Hepatocyte (in vitro differentiated cells): ENCODE results near the gene HPX.

ENCODE experiments used
- EZH2 ChIP-seq: fragments of 200-600 bp; sonication (generic); IDR thresholded peaks from 2 replicates; pipeline ENCODE4 v1.6.1; 2016; ENCODE audit warnings: antibody characterized with exemption, mild to moderate bottlenecking, borderline replicate concordance
- EZH2phosphoT487 ChIP-seq: fragments of 200-600 bp; sonication (generic); IDR thresholded peaks from one replicate; pipeline ENCODE4 v1.6.1; 2018; ENCODE audit warnings: antibody characterized with exemption, mild to moderate bottlenecking, low read depth, moderate library complexity; ENCODE audit not compliant: unreplicated experiment, severe bottlenecking
- TF ChIP-seq, protein P1 (sequence below): fragments of 200-600 bp; sonication (generic); IDR thresholded peaks from 2 replicates; pipeline ENCODE4 v1.5.1; 2016; ENCODE audit warnings: antibody characterized with exemption, mild to moderate bottlenecking; ENCODE audit not compliant: poor library complexity

DNA sequence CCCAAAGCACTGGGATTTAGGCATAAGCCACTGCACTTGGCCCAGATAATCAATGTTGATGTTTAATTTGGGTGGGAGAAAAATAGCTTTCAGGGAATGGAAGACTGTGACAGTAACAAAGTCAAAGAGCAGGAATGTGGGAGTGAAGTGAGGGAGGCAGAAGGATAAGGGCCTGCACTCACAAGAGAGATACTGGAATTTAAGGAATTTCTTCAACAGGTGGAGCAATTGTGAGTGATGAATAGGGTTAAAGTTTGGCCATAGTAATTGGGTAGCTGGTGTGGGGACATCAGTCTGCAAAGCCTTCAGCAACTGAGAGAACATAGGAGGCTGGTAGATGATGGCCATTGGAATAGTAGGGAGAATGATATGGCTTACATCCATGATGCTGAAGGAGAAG, 13.3 kb downstream of the HPX start:
- TF ChIP-seq, protein P1, sequence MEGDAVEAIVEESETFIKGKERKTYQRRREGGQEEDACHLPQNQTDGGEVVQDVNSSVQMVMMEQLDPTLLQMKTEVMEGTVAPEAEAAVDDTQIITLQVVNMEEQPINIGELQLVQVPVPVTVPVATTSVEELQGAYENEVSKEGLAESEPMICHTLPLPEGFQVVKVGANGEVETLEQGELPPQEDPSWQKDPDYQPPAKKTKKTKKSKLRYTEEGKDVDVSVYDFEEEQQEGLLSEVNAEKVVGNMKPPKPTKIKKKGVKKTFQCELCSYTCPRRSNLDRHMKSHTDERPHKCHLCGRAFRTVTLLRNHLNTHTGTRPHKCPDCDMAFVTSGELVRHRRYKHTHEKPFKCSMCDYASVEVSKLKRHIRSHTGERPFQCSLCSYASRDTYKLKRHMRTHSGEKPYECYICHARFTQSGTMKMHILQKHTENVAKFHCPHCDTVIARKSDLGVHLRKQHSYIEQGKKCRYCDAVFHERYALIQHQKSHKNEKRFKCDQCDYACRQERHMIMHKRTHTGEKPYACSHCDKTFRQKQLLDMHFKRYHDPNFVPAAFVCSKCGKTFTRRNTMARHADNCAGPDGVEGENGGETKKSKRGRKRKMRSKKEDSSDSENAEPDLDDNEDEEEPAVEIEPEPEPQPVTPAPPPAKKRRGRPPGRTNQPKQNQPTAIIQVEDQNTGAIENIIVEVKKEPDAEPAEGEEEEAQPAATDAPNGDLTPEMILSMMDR = no peak
- TF ChIP-seq EZH2 (no peak), EZH2phosphoT487 (no peak)
